ENCODE results near the gene EPHA5.

- TF ChIP-seq CSRNP3 (CRISPR knock-in tag; IDR thresholded peaks at IDR 0.05) (no peak), TSHZ2 (CRISPR knock-in tag; IDR thresholded peaks at IDR 0.05) (no peak), CREB5 (CRISPR knock-in tag; IDR thresholded peaks at IDR 0.05; ENCODE audit: low read depth) (no peak), GLIS3 (CRISPR knock-in tag; IDR thresholded peaks at IDR 0.05) (no peak), ZFP30 (CRISPR knock-in tag; IDR thresholded peaks at IDR 0.05) (no peak), ZNF565 (CRISPR knock-in tag; conservative IDR thresholded peaks at IDR 0.05; ENCODE audit: low read depth) (no peak), POU6F1 (CRISPR knock-in tag; IDR thresholded peaks at IDR 0.05; ENCODE audit: borderline replicate concordance, low read depth) (no peak), OSR1 (CRISPR knock-in tag; IDR thresholded peaks at IDR 0.05) (no peak), ISL1 (CRISPR knock-in tag; IDR thresholded peaks at IDR 0.05) (no peak), PATZ1 (CRISPR knock-in tag; IDR thresholded peaks at IDR 0.05; ENCODE audit: borderline replicate concordance) (no peak)
Measured at GRCh38 chr4:65416891-65417290, 253.4 kb downstream of the EPHA5 start.

Data from SK-N-SH treated with all-trans-retinoic acid at 6 μM for 48 hours (cell line).